Pancreas (tissue), 10 donors: Measurements from ENCODE around the gene TRIOBP. TPM values are rescaled to one million over a fixed set of nuclear protein-coding genes. Genes with fewer than 3 reads are reported as not detected.

Experiments
- ATAC-seq, 4 donors: fragments of 200-7000 bp; cut with Tn5 transposase; one replicate each; pipeline versions ENCODE4 v1.8.0 to v1.9.1; 2020; ENCODE audit warnings: mild to moderate bottlenecking in 4 of 4, moderate library complexity in 4 of 4
- DNase-seq, 6 donors: peaks; one replicate each; pipeline ENCODE4 v3.0.0-alpha.2; 2020
- FAIRE-seq: peaks from 2 replicates; lab custom pipeline; 2012; peaks lifted over from hg19 to GRCh38; lab: Jason Lieb, UNC
- H3K27ac ChIP-seq, 4 donors: fragments of 200-600 bp; sonication (generic); 1 replicate in 3 of 4; 2 replicates in 1 of 4; pipeline versions ENCODE4 v1.5.0 to v1.8.0; 2020
- H3K27me3 ChIP-seq, 4 donors: fragments of 200-600 bp; one replicate each; pipeline ENCODE4 v1.8.0; 2021
- H3K36me3 ChIP-seq, 3 donors: fragments of 200-600 bp; sonication (generic) in 1 of 3; one replicate each; pipeline versions ENCODE4 v1.5.0 to v1.8.0; 2020 to 2021
- H3K4me1 ChIP-seq, 3 donors: fragments of 200-600 bp; one replicate each; pipeline ENCODE4 v1.8.0; 2021
- H3K4me3 ChIP-seq, 4 donors: fragments of 200-600 bp; sonication (generic) in 2 of 4; one replicate each; pipeline versions ENCODE4 v1.5.0 to v1.8.0; 2020 to 2021
- H3K9me3 ChIP-seq, 4 donors: fragments of 200-600 bp; one replicate each; pipeline ENCODE4 v1.8.0; 2021
- CTCF ChIP-seq, 4 donors: fragments of 200-600 bp; sonication (generic) in 3 of 4; IDR thresholded peaks; one replicate each; pipeline versions ENCODE4 v1.5.0 to v1.8.0; 2021; ENCODE audit warnings: antibody characterized with exemption in 4 of 4
- WGBS, 2 donors: extraction: QIAGEN DNeasy Blood & Tissue Kit; methylation state at CpG; one replicate each; pipeline ENCODE4 v1.1.7; 2013; 5-methylcytosine and 5-hydroxymethylcytosine counted together
- intact Hi-C, 3 donors: fragments of 100-400 bp; cut with DNase I; formaldehyde crosslinking; loops; one replicate each; pipeline versions ENCODE4 v1.11.1 to v1.14.2; 2022
- polyA plus RNA-seq, 2 donors: library from polyadenylated mRNA; stranded (reverse); fragments of 200-250 nt; gene quantifications; one replicate each; pipeline ENCODE4 v1.2.3, GENCODE V29; 2013
- total RNA-seq, 6 donors: library from RNA; stranded (reverse); fragmentation: NEBNext Ultra II Directional in 4 of 6; extraction: Animal tissue kit (Norgen Biotek cat#: 25700) in 4 of 6; gene quantifications; one replicate each; pipeline versions ENCODE4 v1.2.1 to v1.2.4, GENCODE V29; 2021 to 2023
- donor health status: healthy with polysubstance abuse.
- donor health status: DM: no; HTN: no; CAD: no; lungs with moderate emphysema.
- donor health status: DM: no; HTN: no; CAD: no.
- donor health status: control.
- donor health status: control.
- donor health status: Bipolar disorder and iron deficiency.
- donor health status: DM: yes; HTN: yes; CAD: no.
- donor health status: DM: no; HTN: no; CAD: no.
- donor health status: DM: no; HTN: no; CAD: no.
- donor health status: DM: yes; HTN: yes; CAD: no.

TRIOBP gene
- total and polyA plus RNA-seq, 8 donors = 17.4 to 36.6 (median 24.1) TPM

- whole genome bisulfite sequencing, 2 donors = 46 to 51% methylated on average over 8 of the region's 8 CpGs
- intact Hi-C loops = no loop called here
- Histone ChIP-seq H3K36me3 (no peaks in the 10 kb centered on the region), H3K27me3 (no peaks in the 10 kb centered on the region), H3K27ac (no peak overlapping the region), H3K9me3 (no peaks in the 10 kb centered on the region), H3K4me3 (no peak overlapping the region), H3K4me1 (peaks cover 3 to 14% (median 11%) of the 10 kb centered on the region in 3 donors)
- DNase-seq = no peak
- no peak for ATAC-seq
- no peak for TF ChIP-seq CTCF (IDR thresholded peaks at IDR 0.05)
- FAIRE-seq = no peak
Observed at GRCh38 chr22:37822079-37822833, 125.4 kb downstream of the TRIOBP start.

- Histone ChIP-seq H3K4me1 (peaks cover 3 to 8% (median 8%) of the 10 kb centered on the region in 3 donors), H3K9me3 (no peaks in the 10 kb centered on the region), H3K27ac (no peak within 1 kb of the TSS), H3K27me3 (no peaks in the 10 kb centered on the region), H3K4me3 (no peak within 1 kb of the TSS), H3K36me3 (no peaks in the 10 kb centered on the region)
- WGBS, 2 donors = 53 to 54% methylated on average over 19 to 21 of the region's 21 CpGs
- FAIRE-seq (no peak), ATAC-seq (no peak), DNase-seq (no peak)
- TF ChIP-seq CTCF (IDR thresholded peaks at IDR 0.05) = no peak
- intact Hi-C loops = no loop called here
Observed at GRCh38 chr22:37823134-37823985, 126.5 kb downstream of the TRIOBP start, which contains the start of gene GALR3. Gene GALR3, plus strand, starts transcription at chr22:37823382. Its CDS starts 25 bp downstream, at chr22:37823407.

DNA sequence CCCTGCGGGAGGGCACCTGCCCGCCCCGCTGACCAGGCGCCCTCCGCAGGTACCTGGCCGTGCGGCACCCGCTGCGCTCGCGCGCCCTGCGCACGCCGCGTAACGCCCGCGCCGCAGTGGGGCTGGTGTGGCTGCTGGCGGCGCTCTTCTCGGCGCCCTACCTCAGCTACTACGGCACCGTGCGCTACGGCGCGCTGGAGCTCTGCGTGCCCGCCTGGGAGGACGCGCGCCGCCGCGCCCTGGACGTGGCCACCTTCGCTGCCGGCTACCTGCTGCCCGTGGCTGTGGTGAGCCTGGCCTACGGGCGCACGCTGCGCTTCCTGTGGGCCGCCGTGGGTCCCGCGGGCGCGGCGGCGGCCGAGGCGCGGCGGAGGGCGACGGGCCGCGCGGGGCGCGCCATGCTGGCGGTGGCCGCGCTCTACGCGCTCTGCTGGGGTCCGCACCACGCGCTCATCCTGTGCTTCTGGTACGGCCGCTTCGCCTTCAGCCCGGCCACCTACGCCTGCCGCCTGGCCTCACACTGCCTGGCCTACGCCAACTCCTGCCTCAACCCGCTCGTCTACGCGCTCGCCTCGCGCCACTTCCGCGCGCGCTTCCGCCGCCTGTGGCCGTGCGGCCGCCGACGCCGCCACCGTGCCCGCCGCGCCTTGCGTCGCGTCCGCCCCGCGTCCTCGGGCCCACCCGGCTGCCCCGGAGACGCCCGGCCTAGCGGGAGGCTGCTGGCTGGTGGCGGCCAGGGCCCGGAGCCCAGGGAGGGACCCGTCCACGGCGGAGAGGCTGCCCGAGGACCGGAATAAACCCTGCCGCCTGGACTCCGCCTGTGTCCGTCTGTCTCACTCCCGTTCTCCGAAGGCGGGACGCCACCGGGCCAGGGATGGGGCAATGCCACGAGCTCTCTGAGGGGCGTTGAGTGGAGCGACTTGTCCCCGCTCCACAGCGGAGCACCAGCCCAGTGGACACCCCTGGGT, 128.1 kb downstream of the TRIOBP start:
- 36 to 56% methylated on average over 123 to 135 of the region's 135 CpGs for WGBS, 2 donors
- no peak for DNase-seq
- peak overlapping the region in 1 of 4 donors; percentile 14 for H3K4me3 ChIP-seq
- H3K4me1 ChIP-seq = no peaks in the 10 kb centered on the region
- no peaks in the 10 kb centered on the region for H3K27me3 ChIP-seq
- H3K9me3 ChIP-seq = no peaks in the 10 kb centered on the region
- H3K27ac ChIP-seq = no peak overlapping the region
- no peak for TF ChIP-seq CTCF (IDR thresholded peaks at IDR 0.05)
- FAIRE-seq = no peak
- ATAC-seq = no peak
- intact Hi-C loops = no loop called here
- H3K36me3 ChIP-seq = no peaks in the 10 kb centered on the region

Other genes with a start within 250 kb of the TRIOBP start
- 10 to 100 TPM in 1 of 6 donors, 1 to 10 TPM in 5; 1.5 to 10.5 (median 3.4) TPM for gene MFNG, start 210.7 kb upstream of the TRIOBP start, total RNA-seq
- 1 to 10 TPM; 5.2 to 6.5 TPM for gene MFNG, start 210.7 kb upstream of the TRIOBP start, polyA plus RNA-seq
- gene CARD10, start 177.6 kb upstream of the TRIOBP start, total RNA-seq = 10 to 100 TPM in 4 of 6 donors, 1 to 10 TPM in 2; 9.9 to 20.6 (median 11.5) TPM
- 10 to 100 TPM; 29.9 to 30.2 TPM for gene CARD10, start 177.6 kb upstream of the TRIOBP start, polyA plus RNA-seq
- 100 to 1,000 TPM in 2 of 6 donors, 10 to 100 TPM in 4; 68.8 to 139 (median 96.1) TPM for gene CDC42EP1, start 136.6 kb upstream of the TRIOBP start, total RNA-seq
- 10 to 100 TPM; 78.2 to 79.0 TPM for gene CDC42EP1, start 136.6 kb upstream of the TRIOBP start, polyA plus RNA-seq
- 10 to 100 TPM; 16.0 to 99.5 (median 40.9) TPM for gene LGALS2, start 117.0 kb upstream of the TRIOBP start, total RNA-seq
- gene LGALS2, start 117.0 kb upstream of the TRIOBP start, polyA plus RNA-seq = 10 to 100 TPM; 26.2 to 61.7 TPM
- 10 to 100 TPM; 17.9 to 36.4 (median 21.5) TPM for gene GGA1, start 88.2 kb upstream of the TRIOBP start, total RNA-seq
- 10 to 100 TPM; 81.5 to 84.9 TPM for gene GGA1, start 88.2 kb upstream of the TRIOBP start, polyA plus RNA-seq
- gene SH3BP1, start 57.4 kb upstream of the TRIOBP start, total RNA-seq = 1 to 10 TPM; 2.0 to 9.3 (median 3.9) TPM
- 1 to 10 TPM; 2.7 to 5.9 TPM for gene SH3BP1, start 57.4 kb upstream of the TRIOBP start, polyA plus RNA-seq
- 1 to 10 TPM; 3.6 to 6.8 (median 5.4) TPM for gene PDXP, start 38.3 kb upstream of the TRIOBP start, total RNA-seq
- gene PDXP, start 38.3 kb upstream of the TRIOBP start, polyA plus RNA-seq = 10 to 100 TPM in 1 of 2 donors, 1 to 10 TPM in 1; 4.6 to 16.3 TPM
- 100 to 1,000 TPM in 2 of 6 donors, 10 to 100 TPM in 4; 15.9 to 191 (median 40.9) TPM for gene LGALS1, start 21.4 kb upstream of the TRIOBP start, total RNA-seq
- gene LGALS1, start 21.4 kb upstream of the TRIOBP start, polyA plus RNA-seq = 100 to 1,000 TPM; 172 to 249 TPM
- 10 to 100 TPM in 2 of 6 donors, 1 to 10 TPM in 4; 6.0 to 12.3 (median 8.5) TPM for gene NOL12, start 10.7 kb upstream of the TRIOBP start, total RNA-seq
- gene NOL12, start 10.7 kb upstream of the TRIOBP start, polyA plus RNA-seq = 10 to 100 TPM; 19.0 to 25.6 TPM
- gene GCAT, start 110.9 kb downstream of the TRIOBP start, total RNA-seq = 10 to 100 TPM; 27.1 to 54.8 (median 37.8) TPM
- gene GCAT, start 110.9 kb downstream of the TRIOBP start, polyA plus RNA-seq = 10 to 100 TPM; 30.9 to 62.7 TPM
- gene GALR3, start 126.3 kb downstream of the TRIOBP start, total RNA-seq = under 1 TPM in 4 of 6 donors, not detected in 2; 0.19 to 0.75 (median 0.42) TPM
- under 1 TPM in 1 of 2 donors, not detected in 1; 0.65 TPM for gene GALR3, start 126.3 kb downstream of the TRIOBP start, polyA plus RNA-seq
- gene ANKRD54, start 147.3 kb downstream of the TRIOBP start, total RNA-seq = 10 to 100 TPM; 11.4 to 18.1 (median 15.2) TPM
- gene ANKRD54, start 147.3 kb downstream of the TRIOBP start, polyA plus RNA-seq = 10 to 100 TPM; 22.6 to 24.0 TPM
- gene EIF3L, start 152.4 kb downstream of the TRIOBP start, total RNA-seq = 100 to 1,000 TPM; 267 to 412 (median 348) TPM
- gene EIF3L, start 152.4 kb downstream of the TRIOBP start, polyA plus RNA-seq = 100 to 1,000 TPM; 162 to 242 TPM
- gene MICALL1, start 209.2 kb downstream of the TRIOBP start, total RNA-seq = 10 to 100 TPM; 16.5 to 22.3 (median 19.3) TPM
- gene MICALL1, start 209.2 kb downstream of the TRIOBP start, polyA plus RNA-seq = 10 to 100 TPM in 1 of 2 donors, 1 to 10 TPM in 1; 8.8 to 19.5 TPM